Ovary (tissue), 9 donors: ENCODE measurements around the gene SLFN11. TPM values are rescaled to one million over a fixed set of nuclear protein-coding genes. Genes with fewer than 3 reads are reported as not detected.
A peak's percentile ranks its signal among the peaks of the same experiment; 100 is the strongest.

Experiments
- DNase-seq, 5 donors: peaks; one replicate each; pipeline ENCODE4 v3.0.0-alpha.2; 2019 to 2020
- H3K27ac ChIP-seq, 2 donors: fragments of 200-600 bp; one replicate each; pipeline versions ENCODE4 v1.5.1 to v1.8.0; 2019 to 2022
- H3K27me3 ChIP-seq: fragments of 200-600 bp; one replicate; pipeline ENCODE4 v1.8.0; 2022
- H3K36me3 ChIP-seq: fragments of 200-600 bp; sonication (generic); one replicate; pipeline ENCODE4 v1.5.1; 2019
- H3K4me1 ChIP-seq: one replicate; pipeline ENCODE4 v1.8.1; 2013; ENCODE audit warnings: mild to moderate bottlenecking, moderate library complexity; ENCODE audit not compliant: insufficient read depth
- H3K4me3 ChIP-seq: fragments of 200-600 bp; sonication (generic); one replicate; pipeline ENCODE4 v1.5.1; 2017
- H3K9me3 ChIP-seq, 2 donors: fragments of 200-600 bp in 1 of 2; sonication (generic) in 1 of 2; one replicate each; pipeline versions ENCODE4 v1.5.1 to v1.8.1; 2013 to 2019; ENCODE audit warnings: mild to moderate bottlenecking in 1 of 2, moderate library complexity in 1 of 2
- EP300 ChIP-seq: sonication (generic); formaldehyde crosslinking; IDR thresholded peaks from one replicate; pipeline ENCODE4 v1.6.1; 2017; ENCODE audit warnings: antibody characterized with exemption
- POLR2A ChIP-seq: fragments of 450-650 bp; IDR thresholded peaks from one replicate; pipeline ENCODE4 v1.6.1; 2017; ENCODE audit warnings: antibody characterized with exemption, mild to moderate bottlenecking, moderate library complexity
- WGBS, 3 donors: extraction: QIAGEN DNeasy Blood & Tissue Kit in 1 of 3; methylation state at CpG; one replicate each; pipeline versions ENCODE4 v1.1.5 to v1.1.7; 2013 to 2017; 5-methylcytosine and 5-hydroxymethylcytosine counted together
- intact Hi-C, 4 donors: fragments of 100-400 bp; cut with DNase I; formaldehyde crosslinking; loops; one replicate each; pipeline versions ENCODE4 v1.11.0 to v1.15.1; 2022 to 2023
- polyA plus RNA-seq, 2 donors: library from polyadenylated mRNA; stranded (reverse); fragments of 200-250 nt in 1 of 2; fragments of 350-450 nt in 1 of 2; fragmentation: Illumina TruSeq in 1 of 2; extraction: RNeasy Lipid Tissue Mini Kit (QIAGEN cat#74804) in 1 of 2; gene quantifications; one replicate each; pipeline ENCODE4 v1.2.3, GENCODE V29; 2013 to 2014
- total RNA-seq, 7 donors: library from RNA; depleted of rRNA in 2 of 7; stranded (reverse); fragments of >200 nt in 2 of 7; fragmentation: NEBNext Ultra II Directional in 3 of 7; extraction: Animal tissue kit (Norgen Biotek cat#: 25700) in 3 of 7; gene quantifications; one replicate each; pipeline versions ENCODE4 v1.1.0 to v1.2.4, GENCODE V29; 2016 to 2023
- TF ChIP-seq, protein P1 (sequence below), 3 donors: fragments of 450-650 bp in 2 of 3; fragments of 200-600 bp in 1 of 3; IDR thresholded peaks; one replicate each; pipeline versions ENCODE4 v1.5.1 to v1.8.0; 2016 to 2022; ENCODE audit warnings: antibody characterized with exemption in 3 of 3, mild to moderate bottlenecking in 1 of 3
- donor health status: DM: no; HTN: no; CAD: no; lungs with moderate emphysema.
- donor health status: DM: no; HTN: no; CAD: no.
- donor health status: Bipolar disorder and iron deficiency.
- donor health status: DM: yes; HTN: yes; CAD: no.
- donor health status: DM: no; HTN: no; CAD: no.
- donor health status: DM: yes; HTN: yes; CAD: no.

Gene SLFN11
- total and polyA plus RNA-seq, 9 donors, result 9.6 to 75.0 (median 40.8) TPM

DNA sequence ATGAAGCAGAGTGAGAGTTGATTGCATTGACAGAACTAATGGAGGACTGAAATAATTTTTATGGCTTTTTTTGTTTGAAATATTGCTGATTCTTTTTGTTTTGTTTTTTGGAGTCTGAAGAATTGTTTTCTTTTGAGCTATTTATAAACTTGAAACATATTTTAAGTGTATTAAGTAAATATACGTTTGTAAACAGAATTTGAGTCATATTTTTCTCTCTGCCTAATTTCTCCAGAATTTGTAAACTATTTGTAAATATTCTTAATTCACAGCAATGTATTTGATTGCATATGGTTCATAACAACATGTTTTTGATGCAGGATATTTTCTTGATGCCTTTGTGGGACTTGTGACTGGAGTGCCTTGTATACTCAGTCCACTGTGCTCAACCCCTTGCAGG lies 50.7 kb downstream of the SLFN11 start:
- Histone ChIP-seq H3K4me3 (no peak overlapping the region), H3K4me1 (no peaks in the 10 kb centered on the region), H3K27ac (no peak overlapping the region), H3K9me3 (no peaks in the 10 kb centered on the region), H3K27me3 (no peaks in the 10 kb centered on the region), H3K36me3 (no peaks in the 10 kb centered on the region)
- intact Hi-C loops, result no loop called here
- TF ChIP-seq POLR2A (no peak), EP300 (no peak)
- TF ChIP-seq, protein P1, sequence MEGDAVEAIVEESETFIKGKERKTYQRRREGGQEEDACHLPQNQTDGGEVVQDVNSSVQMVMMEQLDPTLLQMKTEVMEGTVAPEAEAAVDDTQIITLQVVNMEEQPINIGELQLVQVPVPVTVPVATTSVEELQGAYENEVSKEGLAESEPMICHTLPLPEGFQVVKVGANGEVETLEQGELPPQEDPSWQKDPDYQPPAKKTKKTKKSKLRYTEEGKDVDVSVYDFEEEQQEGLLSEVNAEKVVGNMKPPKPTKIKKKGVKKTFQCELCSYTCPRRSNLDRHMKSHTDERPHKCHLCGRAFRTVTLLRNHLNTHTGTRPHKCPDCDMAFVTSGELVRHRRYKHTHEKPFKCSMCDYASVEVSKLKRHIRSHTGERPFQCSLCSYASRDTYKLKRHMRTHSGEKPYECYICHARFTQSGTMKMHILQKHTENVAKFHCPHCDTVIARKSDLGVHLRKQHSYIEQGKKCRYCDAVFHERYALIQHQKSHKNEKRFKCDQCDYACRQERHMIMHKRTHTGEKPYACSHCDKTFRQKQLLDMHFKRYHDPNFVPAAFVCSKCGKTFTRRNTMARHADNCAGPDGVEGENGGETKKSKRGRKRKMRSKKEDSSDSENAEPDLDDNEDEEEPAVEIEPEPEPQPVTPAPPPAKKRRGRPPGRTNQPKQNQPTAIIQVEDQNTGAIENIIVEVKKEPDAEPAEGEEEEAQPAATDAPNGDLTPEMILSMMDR (IDR thresholded peaks at IDR 0.05), result no peak
- WGBS, 3 donors, result 85 to 92% (median 88%) methylated on average over 1 of the region's 1 CpG
- DNase-seq, result no peak

DNA sequence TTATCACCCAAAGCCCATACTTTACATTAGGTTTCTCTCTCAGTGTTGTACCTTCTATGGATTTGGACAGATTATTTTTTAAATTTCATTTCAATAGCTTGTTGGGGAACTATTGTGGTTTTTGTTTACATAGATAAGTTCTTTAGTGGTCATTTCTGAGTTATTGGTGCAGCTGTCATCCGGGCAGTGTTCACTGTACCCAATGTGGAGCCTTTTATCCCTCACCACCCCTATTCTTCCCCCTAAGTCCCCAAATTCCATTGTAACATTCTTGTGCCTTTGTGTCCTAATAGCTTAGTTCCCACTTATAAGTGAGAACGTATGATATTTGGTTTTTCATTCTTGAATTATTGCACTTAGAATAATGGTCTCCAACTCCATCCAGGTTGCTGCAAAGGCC lies 57.5 kb downstream of the SLFN11 start:
- Histone ChIP-seq H3K36me3 (no peaks in the 10 kb centered on the region), H3K4me1 (peaks cover 6% of the 10 kb centered on the region), H3K27me3 (no peaks in the 10 kb centered on the region), H3K4me3 (no peak overlapping the region), H3K27ac (no peak overlapping the region), H3K9me3 (no peaks in the 10 kb centered on the region)
- DNase-seq, result no peak
- intact Hi-C loops, result loop anchor here in 2 of 4 donors (10.0 kb wide), 2 partner anchors 219 to 429 kb away; partner anchors contain the start of gene SLFN12L (in 1 of the 2)
- WGBS, 3 donors, result 74 to 82% (median 80%) methylated on average over 2 of the region's 2 CpGs
- no peak for TF ChIP-seq POLR2A
- TF ChIP-seq, protein P1 (IDR thresholded peaks at IDR 0.05), result no peak
- TF ChIP-seq EP300, result no peak

GRCh38 chr17:35315283-35315682 lies 58.1 kb downstream of the SLFN11 start:
- Histone ChIP-seq H3K27me3 (no peaks in the 10 kb centered on the region), H3K4me3 (no peak overlapping the region), H3K27ac (no peak overlapping the region), H3K4me1 (peaks cover 6% of the 10 kb centered on the region), H3K9me3 (no peaks in the 10 kb centered on the region), H3K36me3 (no peaks in the 10 kb centered on the region)
- intact Hi-C loops, result loop anchor here in 2 of 4 donors (10.0 kb wide), 2 partner anchors 220 to 430 kb away; partner anchors contain the start of gene SLFN12L (in 1 of the 2)
- WGBS, 3 donors, result 3 to 7% (median 7%) methylated on average over 5 of the region's 5 CpGs
- peak in 4 of 5 donors; percentile 13 to 34 (median 21) for DNase-seq
- TF ChIP-seq, protein P1 (IDR thresholded peaks at IDR 0.05), result no peak
- TF ChIP-seq EP300, result no peak
- no peak for TF ChIP-seq POLR2A

- Histone ChIP-seq H3K4me3 (no peak overlapping the region), H3K36me3 (no peaks in the 10 kb centered on the region), H3K9me3 (no peaks in the 10 kb centered on the region), H3K4me1 (peaks cover 6% of the 10 kb centered on the region), H3K27ac (no peak overlapping the region), H3K27me3 (no peaks in the 10 kb centered on the region)
- WGBS, 3 donors, result 82 to 83% (median 83%) methylated on average over 9 of the region's 9 CpGs
- intact Hi-C loops, result loop anchor here (5.0 to 10.0 kb wide), 3 partner anchors 220 to 433 kb away; partner anchors contain the start of gene SLFN12L (in 1 of the 4)
- peak in 2 of 5 donors; percentile 14 to 28 for DNase-seq
- TF ChIP-seq EP300 (no peak), POLR2A (no peak)
- TF ChIP-seq, protein P1 (IDR thresholded peaks at IDR 0.05), result no peak
Observed at GRCh38 chr17:35314415-35315216, 58.8 kb downstream of the SLFN11 start.
